Measurements from ENCODE around the gene CYBRD1. TPM values are rescaled to one million over a fixed set of nuclear protein-coding genes. Genes with fewer than 3 reads are reported as not detected.
"Not testable (repeated sequence)": the region's sequence is repeated elsewhere in the genome, so short reads cannot be mapped to it uniquely, and the experiment has no call there.

The CYBRD1 gene
- total and polyA plus RNA-seq, 12 donors: 17.6 to 346 (median 217) TPM

DNA sequence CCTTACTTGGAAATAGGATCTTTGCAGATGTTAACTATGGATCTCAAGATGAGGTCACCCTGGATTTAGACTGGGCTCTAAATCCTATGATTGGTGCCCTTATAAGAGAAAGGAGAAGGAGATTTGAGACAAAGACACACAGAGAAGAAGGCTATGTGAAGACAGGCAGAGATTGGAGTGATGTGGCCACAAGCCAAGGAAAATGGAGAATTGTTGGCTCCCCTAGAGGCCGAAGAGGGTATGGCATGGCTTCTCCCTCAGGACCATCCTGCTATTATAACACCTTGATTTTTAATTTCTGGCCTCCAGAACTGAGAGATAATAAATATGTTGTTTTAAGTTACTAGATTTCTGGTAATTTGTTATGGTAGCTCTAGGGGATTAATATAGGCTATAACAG, 7.6 kb downstream of the CYBRD1 start:
- 85 to 100% (median 99%) methylated on average over 1 of the region's 1 CpG for WGBS, 4 donors
- DNase-seq: peak in 1 of 7 donors; percentile 14
- H3K36me3 ChIP-seq (replicated peaks in 1 of 2): no peaks in the 10 kb centered on the region
- no peaks in the 10 kb centered on the region for H3K27me3 ChIP-seq
- no peak overlapping the region for H3K4me3 ChIP-seq
- peak overlapping the region in 3 of 5 donors; percentile 27 to 63 (median 40) for H3K27ac ChIP-seq
- peaks cover 19 to 31% of the 10 kb centered on the region in 2 donors for H3K4me1 ChIP-seq (replicated peaks in 1 of 2)
- TF ChIP-seq, protein P1, sequence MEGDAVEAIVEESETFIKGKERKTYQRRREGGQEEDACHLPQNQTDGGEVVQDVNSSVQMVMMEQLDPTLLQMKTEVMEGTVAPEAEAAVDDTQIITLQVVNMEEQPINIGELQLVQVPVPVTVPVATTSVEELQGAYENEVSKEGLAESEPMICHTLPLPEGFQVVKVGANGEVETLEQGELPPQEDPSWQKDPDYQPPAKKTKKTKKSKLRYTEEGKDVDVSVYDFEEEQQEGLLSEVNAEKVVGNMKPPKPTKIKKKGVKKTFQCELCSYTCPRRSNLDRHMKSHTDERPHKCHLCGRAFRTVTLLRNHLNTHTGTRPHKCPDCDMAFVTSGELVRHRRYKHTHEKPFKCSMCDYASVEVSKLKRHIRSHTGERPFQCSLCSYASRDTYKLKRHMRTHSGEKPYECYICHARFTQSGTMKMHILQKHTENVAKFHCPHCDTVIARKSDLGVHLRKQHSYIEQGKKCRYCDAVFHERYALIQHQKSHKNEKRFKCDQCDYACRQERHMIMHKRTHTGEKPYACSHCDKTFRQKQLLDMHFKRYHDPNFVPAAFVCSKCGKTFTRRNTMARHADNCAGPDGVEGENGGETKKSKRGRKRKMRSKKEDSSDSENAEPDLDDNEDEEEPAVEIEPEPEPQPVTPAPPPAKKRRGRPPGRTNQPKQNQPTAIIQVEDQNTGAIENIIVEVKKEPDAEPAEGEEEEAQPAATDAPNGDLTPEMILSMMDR (IDR thresholded peaks at IDR 0.05): peak; percentile 18 to 44 (median 42)
- no peak for TF ChIP-seq POLR2A (IDR thresholded peaks at IDR 0.05)
- no peaks in the 10 kb centered on the region for H3K9me3 ChIP-seq (replicated peaks in 1 of 3)
- intact Hi-C loops (cut with DNase I): loop anchor here (10.0 kb wide), 1 partner anchor 95 kb away; the partner anchor contains the start of genes DCAF17 (in 2 of the 2) and METTL8 (in 2 of the 2)

DNA sequence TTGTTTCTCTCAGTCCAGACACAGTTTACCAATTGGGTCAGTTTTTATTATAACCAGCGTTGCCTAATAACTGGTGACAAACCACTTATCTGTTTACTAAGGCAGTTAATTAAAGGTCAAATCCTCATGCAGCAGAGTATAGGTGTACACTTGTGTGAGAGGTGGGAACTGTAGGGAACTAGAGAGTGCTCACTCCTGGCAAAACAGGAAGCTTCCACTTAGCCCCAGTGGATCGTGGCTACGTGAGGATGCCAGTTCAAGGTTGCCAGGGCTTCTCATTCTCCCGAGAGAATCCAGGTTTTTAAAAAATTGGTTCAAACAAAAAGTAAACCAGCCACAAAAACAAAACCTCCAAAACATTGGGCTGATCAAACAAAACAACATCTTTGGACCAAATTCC, 8.1 kb downstream of the CYBRD1 start:
- DNase-seq: peak in 1 of 7 donors; percentile 21
- Histone ChIP-seq H3K4me1 (replicated peaks in 1 of 2) (peaks cover 19 to 27% of the 10 kb centered on the region in 2 donors), H3K27me3 (no peaks in the 10 kb centered on the region), H3K9me3 (replicated peaks in 1 of 3) (no peaks in the 10 kb centered on the region), H3K27ac (peak overlapping the region in 3 of 5 donors; percentile 27 to 63 (median 40)), H3K36me3 (replicated peaks in 1 of 2) (no peaks in the 10 kb centered on the region), H3K4me3 (no peak overlapping the region)
- TF ChIP-seq, protein P1 (IDR thresholded peaks at IDR 0.05): no peak
- TF ChIP-seq POLR2A (IDR thresholded peaks at IDR 0.05): no peak
- 36 to 45% (median 38%) methylated on average over 4 of the region's 4 CpGs for WGBS, 4 donors
- intact Hi-C loops (cut with DNase I): no loop called here

DNA sequence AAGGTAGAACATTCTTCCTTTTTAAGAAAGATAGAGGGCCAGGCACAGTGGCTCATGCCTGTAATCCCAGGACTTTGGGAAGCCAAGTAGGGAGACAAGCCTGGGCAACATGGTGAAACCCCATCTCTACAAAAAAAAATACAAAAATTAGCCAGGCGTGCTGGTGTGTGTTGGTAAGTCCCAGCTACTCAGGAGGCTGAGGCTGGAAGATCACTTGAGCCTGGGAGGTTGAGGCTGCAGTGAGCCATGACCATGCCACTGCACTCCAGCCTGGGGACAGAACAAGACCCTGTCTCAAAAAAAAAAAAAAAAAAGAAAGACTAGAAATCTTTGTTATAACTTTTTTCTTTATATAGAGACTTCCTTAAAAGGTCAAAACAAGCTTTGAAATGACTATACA, 8.6 kb downstream of the CYBRD1 start:
- Histone ChIP-seq H3K4me1 (replicated peaks in 1 of 2) (peaks cover 19 to 27% of the 10 kb centered on the region in 2 donors), H3K27ac (peak overlapping the region in 3 of 5 donors; percentile 27 to 63 (median 40)), H3K4me3 (peak overlapping the region in 1 of 4 donors; percentile 8)
- intact Hi-C loops (cut with DNase I); H3K36me3 ChIP-seq (replicated peaks in 1 of 2); DNase-seq; H3K9me3 ChIP-seq (replicated peaks in 1 of 3); H3K27me3 ChIP-seq: not testable (repeated sequence)
- 50 to 93% (median 86%) methylated on average over 1 of the region's 1 CpG for WGBS, 4 donors

DNA sequence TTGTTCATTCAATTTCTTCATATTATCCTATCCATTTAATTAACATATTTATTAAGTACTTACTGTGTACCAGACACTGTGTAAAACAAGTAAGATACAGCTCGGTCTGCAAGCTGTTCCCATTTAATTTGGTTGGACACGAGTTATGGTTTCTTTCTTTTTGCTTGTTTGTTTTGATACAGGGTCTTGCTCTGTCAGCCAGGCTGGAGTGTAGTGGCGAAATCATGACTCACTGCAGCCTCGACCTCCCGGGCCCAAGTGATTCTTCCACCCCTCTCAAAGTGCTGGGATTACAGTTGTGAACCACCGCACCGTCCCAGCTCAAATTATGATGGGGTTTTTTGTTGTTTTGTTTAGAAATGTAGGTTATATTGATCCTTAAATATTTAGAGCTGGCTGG, 9.0 kb downstream of the CYBRD1 start:
- Histone ChIP-seq H3K9me3 (replicated peaks in 1 of 3) (no peaks in the 10 kb centered on the region), H3K4me1 (replicated peaks in 1 of 2) (peaks cover 19 to 27% of the 10 kb centered on the region in 2 donors)

More for the DNA sequence above, 9.0 kb downstream of the CYBRD1 start:
- no peaks in the 10 kb centered on the region for H3K27me3 ChIP-seq
- peak overlapping the region in 1 of 4 donors; percentile 8 for H3K4me3 ChIP-seq
- TF ChIP-seq, protein P1 (IDR thresholded peaks at IDR 0.05): no peak
- peak in 1 of 2 donors; percentile 14 for TF ChIP-seq POLR2A (IDR thresholded peaks at IDR 0.05)
- DNase-seq: peak; percentile 45 to 77 (median 69)
- intact Hi-C loops (cut with DNase I): no loop called here
- H3K27ac ChIP-seq: peak overlapping the region in 3 of 5 donors; percentile 40 to 63 (median 50)
- 15 to 28% (median 19%) methylated on average over 7 of the region's 7 CpGs for WGBS, 4 donors
- H3K36me3 ChIP-seq (replicated peaks in 1 of 2): no peaks in the 10 kb centered on the region
